Stimulated activated CD4-positive, alpha-beta T cell treated with anti-CD3 and anti-CD28 coated beads, Interleukin-1b, Interleukin-23, amount 100 ng/mL, for 48 hours (primary cell): Measurements from ENCODE around the gene TNFSF9.
A peak's percentile ranks its signal among the peaks of the same experiment; 100 is the strongest.

ENCODE experiments used
- DNase-seq: peaks from one replicate; pipeline ENCODE4 v3.0.0-alpha.2; 2020

TNFSF9 gene

GRCh38 chr19:6530386-6531162, at the start of gene TNFSF9:
Gene TNFSF9 (plus strand): TSS chr19:6531026. CDS start chr19:6531037, 11 bp downstream.
- peak; percentile 79 for DNase-seq

- DNase-seq: peak; percentile 65
These were observed 49.1 kb upstream of the TNFSF9 start, which contains the start of gene DENND1C for GRCh38 chr19:6481541-6482342. Gene DENND1C (minus strand): TSS chr19:6481787. CDS start chr19:6481695, 92 bp downstream.

GRCh38 chr19:6482343-6482686, 48.5 kb upstream of the TNFSF9 start:
- DNase-seq: no peak

GRCh38 chr19:6483235-6483634, 47.6 kb upstream of the TNFSF9 start:
- DNase-seq: no peak

- DNase-seq: no peak
These were observed 46.6 kb upstream of the TNFSF9 start for GRCh38 chr19:6484230-6484629.

- no peak for DNase-seq
These were observed 46.0 kb upstream of the TNFSF9 start for GRCh38 chr19:6484831-6485230.

GRCh38 chr19:6489278-6490061, 41.4 kb upstream of the TNFSF9 start:
- no peak for DNase-seq

- DNase-seq: no peak
These were observed 40.7 kb upstream of the TNFSF9 start for GRCh38 chr19:6490134-6490533.

- DNase-seq: no peak
These were observed 38.8 kb upstream of the TNFSF9 start for GRCh38 chr19:6491802-6492592.

- no peak for DNase-seq
These were observed 36.3 kb upstream of the TNFSF9 start for GRCh38 chr19:6494438-6495036.

- DNase-seq: no peak
These were observed 34.9 kb upstream of the TNFSF9 start for GRCh38 chr19:6495947-6496346.

- no peak for DNase-seq
These were observed 32.4 kb upstream of the TNFSF9 start for GRCh38 chr19:6498294-6499036.

GRCh38 chr19:6499052-6499790, 31.6 kb upstream of the TNFSF9 start:
- DNase-seq: no peak

GRCh38 chr19:6500837-6501739, 29.7 kb upstream of the TNFSF9 start:
- DNase-seq: no peak

GRCh38 chr19:6501740-6502648, 28.8 kb upstream of the TNFSF9 start, which contains the start of gene TUBB4A:
Gene TUBB4A (minus strand): TSS chr19:6502309. CDS start chr19:6502212, 97 bp downstream.
- peak; percentile 25 for DNase-seq

GRCh38 chr19:6503407-6504201, 27.2 kb upstream of the TNFSF9 start:
- no peak for DNase-seq
